ENCODE data around the gene KLHL4. TPM values are rescaled to one million over a fixed set of nuclear protein-coding genes. Genes with fewer than 3 reads are reported as not detected.

KLHL4 gene
- total and polyA plus RNA-seq, 2 donors (not counting 1 experiment from before 2014, with no cell fraction given) = not detected

DNA sequence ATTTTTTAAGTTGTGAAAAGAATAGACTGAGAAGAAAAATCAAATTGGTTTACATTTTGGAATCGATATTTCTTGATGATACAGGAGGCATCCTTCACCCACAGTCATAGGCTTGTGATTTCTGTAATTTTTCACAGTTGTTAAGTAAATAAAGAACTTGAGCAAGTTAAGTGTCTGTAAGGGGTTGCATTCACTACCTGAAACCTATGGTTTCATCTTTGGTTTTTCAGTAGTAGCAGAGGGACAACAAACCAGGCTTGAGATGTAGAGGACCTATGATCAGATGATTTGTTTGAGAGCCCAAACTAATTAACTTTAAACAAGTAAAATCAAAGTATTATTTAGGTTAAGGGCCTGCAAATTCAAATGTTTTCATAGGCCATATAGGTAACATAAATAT, 175.6 kb downstream of the KLHL4 start:
- H3K4me3 Mint-ChIP-seq = no peak overlapping the region
- Histone ChIP-seq H3K4me3 (ENCODE audit: control extremely low read depth in 1 of 5, extremely low read depth in 1 of 5, insufficient read depth in 1 of 5, low read depth in 2 of 5, low read length in 4 of 5) (no peak overlapping the region), H3K27ac (ENCODE audit: low read length in 2 of 2) (no peak overlapping the region), H3K79me2 (ENCODE audit: control insufficient read depth, insufficient read depth, low read length) (no peaks in the 10 kb centered on the region), H3K9me3 (ENCODE audit: control extremely low read depth in 1 of 3, control insufficient read depth in 2 of 3, insufficient read depth in 1 of 3, low read length in 2 of 3) (no peaks in the 10 kb centered on the region), H3K36me3 (replicated peaks in 1 of 2; ENCODE audit: control extremely low read depth in 1 of 2, control insufficient read depth in 1 of 2, extremely low read depth in 1 of 2, insufficient read depth in 2 of 2, low read length in 1 of 2) (no peaks in the 10 kb centered on the region), H4K20me1 (ENCODE audit: control insufficient read depth, insufficient read depth, low read length, poor library complexity, severe bottlenecking) (no peaks in the 10 kb centered on the region), H3K9ac (ENCODE audit: low read length) (no peak overlapping the region), H3K27me3 (replicated peaks in 1 of 4; ENCODE audit: control extremely low read depth in 1 of 4, control insufficient read depth in 3 of 4, insufficient read depth in 4 of 4, low read length in 3 of 4) (no peaks in the 10 kb centered on the region), H3K4me1 (ENCODE audit: control insufficient read depth in 2 of 2, insufficient read depth in 2 of 2, low read length in 2 of 2) (no peaks in the 10 kb centered on the region), H2AFZ (ENCODE audit: insufficient read depth, low read depth, low read length, poor library complexity, severe bottlenecking) (no peak overlapping the region), H3K4me2 (replicated peaks; ENCODE audit: low read depth, low read length, poor library complexity, severe bottlenecking) (no peak overlapping the region)
- DNase-seq (no peak), ATAC-seq (ENCODE audit: low read depth) (no peak)
- ChIA-PET POLR2A (no interaction called here), CTCF (no interaction called here)
- WGBS (ENCODE audit: insufficient coverage) = no CpG with 5 or more reads among the region's 1 CpG
- no peaks in the 10 kb centered on the region for H3K4me1 Mint-ChIP-seq
- intact Hi-C loops (cut with micrococcal nuclease) = no loop called here
- TF ChIP-seq, protein P1, sequence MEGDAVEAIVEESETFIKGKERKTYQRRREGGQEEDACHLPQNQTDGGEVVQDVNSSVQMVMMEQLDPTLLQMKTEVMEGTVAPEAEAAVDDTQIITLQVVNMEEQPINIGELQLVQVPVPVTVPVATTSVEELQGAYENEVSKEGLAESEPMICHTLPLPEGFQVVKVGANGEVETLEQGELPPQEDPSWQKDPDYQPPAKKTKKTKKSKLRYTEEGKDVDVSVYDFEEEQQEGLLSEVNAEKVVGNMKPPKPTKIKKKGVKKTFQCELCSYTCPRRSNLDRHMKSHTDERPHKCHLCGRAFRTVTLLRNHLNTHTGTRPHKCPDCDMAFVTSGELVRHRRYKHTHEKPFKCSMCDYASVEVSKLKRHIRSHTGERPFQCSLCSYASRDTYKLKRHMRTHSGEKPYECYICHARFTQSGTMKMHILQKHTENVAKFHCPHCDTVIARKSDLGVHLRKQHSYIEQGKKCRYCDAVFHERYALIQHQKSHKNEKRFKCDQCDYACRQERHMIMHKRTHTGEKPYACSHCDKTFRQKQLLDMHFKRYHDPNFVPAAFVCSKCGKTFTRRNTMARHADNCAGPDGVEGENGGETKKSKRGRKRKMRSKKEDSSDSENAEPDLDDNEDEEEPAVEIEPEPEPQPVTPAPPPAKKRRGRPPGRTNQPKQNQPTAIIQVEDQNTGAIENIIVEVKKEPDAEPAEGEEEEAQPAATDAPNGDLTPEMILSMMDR (IDR thresholded peaks at IDR 0.05) = no peak
- no peak for TF ChIP-seq EZH2 (IDR thresholded peaks at IDR 0.05; ENCODE audit: borderline replicate concordance, insufficient read depth, low read depth, low read length, poor library complexity, severe bottlenecking)
- H3K9me3 Mint-ChIP-seq (ENCODE audit: insufficient read depth) = peaks cover 2% of the 10 kb centered on the region
- H3K27me3 Mint-ChIP-seq = no peaks in the 10 kb centered on the region
- H3K27ac Mint-ChIP-seq = no peak overlapping the region

DNA sequence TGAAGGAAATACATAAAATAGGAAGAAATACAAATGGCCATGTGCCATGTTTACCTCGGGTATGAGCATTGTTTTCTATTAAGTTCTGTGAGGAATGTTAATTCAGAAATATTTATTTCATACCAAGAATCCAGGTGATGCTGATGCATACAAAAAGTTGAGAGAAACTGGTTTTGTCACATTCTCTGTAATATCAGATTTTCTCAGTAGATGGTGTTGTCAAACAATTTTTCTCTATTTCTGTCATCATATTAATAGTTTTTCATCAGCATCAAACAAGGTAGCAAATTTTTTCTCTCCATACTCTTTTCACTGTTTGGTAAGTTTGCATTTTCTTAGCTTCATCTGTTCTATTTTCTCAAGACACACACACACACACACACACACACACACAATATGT, 179.8 kb downstream of the KLHL4 start:
- Histone ChIP-seq H3K4me1 (ENCODE audit: control insufficient read depth in 2 of 2, insufficient read depth in 2 of 2, low read length in 2 of 2) (no peaks in the 10 kb centered on the region), H3K27ac (ENCODE audit: low read length in 2 of 2) (no peak overlapping the region), H3K4me2 (replicated peaks; ENCODE audit: low read depth, low read length, poor library complexity, severe bottlenecking) (no peak overlapping the region), H3K9ac (ENCODE audit: low read length) (no peak overlapping the region), H3K9me3 (ENCODE audit: control extremely low read depth in 1 of 3, control insufficient read depth in 2 of 3, insufficient read depth in 1 of 3, low read length in 2 of 3) (no peaks in the 10 kb centered on the region), H3K79me2 (ENCODE audit: control insufficient read depth, insufficient read depth, low read length) (no peaks in the 10 kb centered on the region), H3K27me3 (replicated peaks in 1 of 4; ENCODE audit: control extremely low read depth in 1 of 4, control insufficient read depth in 3 of 4, insufficient read depth in 4 of 4, low read length in 3 of 4) (no peaks in the 10 kb centered on the region), H2AFZ (ENCODE audit: insufficient read depth, low read depth, low read length, poor library complexity, severe bottlenecking) (no peak overlapping the region), H3K4me3 (ENCODE audit: control extremely low read depth in 1 of 5, extremely low read depth in 1 of 5, insufficient read depth in 1 of 5, low read depth in 2 of 5, low read length in 4 of 5) (no peak overlapping the region), H4K20me1 (ENCODE audit: control insufficient read depth, insufficient read depth, low read length, poor library complexity, severe bottlenecking) (no peaks in the 10 kb centered on the region), H3K36me3 (replicated peaks in 1 of 2; ENCODE audit: control extremely low read depth in 1 of 2, control insufficient read depth in 1 of 2, extremely low read depth in 1 of 2, insufficient read depth in 2 of 2, low read length in 1 of 2) (no peaks in the 10 kb centered on the region)
- Mint-ChIP-seq H3K27me3 (no peaks in the 10 kb centered on the region), H3K9me3 (ENCODE audit: insufficient read depth) (no peaks in the 10 kb centered on the region), H3K27ac (no peak overlapping the region), H3K4me1 (no peaks in the 10 kb centered on the region), H3K4me3 (no peak overlapping the region)
- TF ChIP-seq, protein P1 (IDR thresholded peaks at IDR 0.05) = no peak
- no peak for TF ChIP-seq EZH2 (IDR thresholded peaks at IDR 0.05; ENCODE audit: borderline replicate concordance, insufficient read depth, low read depth, low read length, poor library complexity, severe bottlenecking)
- ATAC-seq (ENCODE audit: low read depth) (no peak), DNase-seq (no peak)
- CTCF ChIA-PET = no interaction called here
- intact Hi-C loops (cut with micrococcal nuclease) = no loop called here
- POLR2A ChIA-PET = no interaction called here
- no CpG with 5 or more reads among the region's 1 CpG for WGBS (ENCODE audit: insufficient coverage)
